ENCODE results near the gene CCDC3.
"Not testable (repeated sequence)": the region's sequence is repeated elsewhere in the genome, so short reads cannot be mapped to it uniquely, and the experiment has no call there.

CCDC3 gene

GRCh38 chr10:13001887-13002212 lies 337 bp upstream of the CCDC3 start:
- DNase-seq (ENCODE audit: low read depth in 2 of 2, low spot score in 1 of 2) = no peak

- DNase-seq (ENCODE audit: low read depth in 2 of 2, low spot score in 1 of 2) = no peak
Measured at GRCh38 chr10:13000431-13000830, 1.1 kb downstream of the CCDC3 start.

GRCh38 chr10:12999849-13000248 lies 1.7 kb downstream of the CCDC3 start:
- DNase-seq (ENCODE audit: low read depth in 2 of 2, low spot score in 1 of 2) = no peak

DNA sequence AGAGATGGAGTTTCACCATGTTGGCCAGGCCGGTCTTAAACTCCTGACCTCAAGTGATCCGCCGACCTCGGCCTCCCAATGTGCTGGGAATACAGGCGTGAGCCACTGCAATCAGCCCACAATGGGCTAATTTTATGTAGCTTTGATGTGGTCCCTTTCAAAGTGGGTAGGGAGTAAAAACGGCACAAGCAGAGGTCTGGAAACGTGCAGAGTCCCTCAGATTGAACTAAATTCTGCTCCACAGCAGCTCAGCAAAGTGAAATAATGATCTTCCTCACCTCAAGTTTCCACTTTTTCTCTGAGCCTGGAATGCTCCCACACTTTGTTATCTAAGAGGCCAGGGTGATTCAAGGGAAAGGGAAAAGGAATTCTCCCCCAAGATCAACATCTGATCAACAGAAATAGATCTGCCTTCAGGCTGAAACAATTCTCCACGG lies 6.1 kb downstream of the CCDC3 start:
- DNase-seq (ENCODE audit: low read depth in 2 of 2, low spot score in 1 of 2) = no peak

GRCh38 chr10:12993595-12993994 lies 7.9 kb downstream of the CCDC3 start:
- DNase-seq (ENCODE audit: low read depth in 2 of 2, low spot score in 1 of 2) = no peak

- no peak for DNase-seq (ENCODE audit: low read depth in 2 of 2, low spot score in 1 of 2)
Measured at GRCh38 chr10:12985347-12985746, 16.2 kb downstream of the CCDC3 start.

DNA sequence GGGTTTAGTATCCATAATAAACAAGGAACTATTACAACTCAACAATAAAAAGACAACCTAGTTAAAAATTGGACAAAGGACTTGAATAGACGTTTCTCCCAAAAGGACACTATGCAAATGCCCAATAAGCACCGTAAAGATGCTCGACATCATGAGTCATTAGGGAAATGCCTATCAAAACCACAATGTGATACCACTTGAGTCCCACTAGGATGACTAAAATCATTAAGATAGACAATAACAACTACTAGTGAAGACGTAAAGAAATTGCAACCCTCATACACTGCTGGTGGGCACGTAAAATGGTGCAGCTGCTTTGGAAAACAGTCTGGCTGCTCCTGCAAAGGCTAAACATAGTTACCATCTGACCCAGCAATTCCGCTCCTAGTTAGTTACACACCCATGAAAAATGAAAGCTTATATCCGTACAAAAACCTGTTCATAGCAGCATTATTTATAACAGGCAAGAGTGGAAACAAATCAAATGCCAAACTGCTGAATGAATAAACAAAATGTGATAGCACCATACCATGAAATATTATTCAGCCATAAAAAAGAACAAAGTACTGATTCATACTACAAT lies 17.3 kb downstream of the CCDC3 start:
- DNase-seq (ENCODE audit: low read depth in 2 of 2, low spot score in 1 of 2) = no peak

DNA sequence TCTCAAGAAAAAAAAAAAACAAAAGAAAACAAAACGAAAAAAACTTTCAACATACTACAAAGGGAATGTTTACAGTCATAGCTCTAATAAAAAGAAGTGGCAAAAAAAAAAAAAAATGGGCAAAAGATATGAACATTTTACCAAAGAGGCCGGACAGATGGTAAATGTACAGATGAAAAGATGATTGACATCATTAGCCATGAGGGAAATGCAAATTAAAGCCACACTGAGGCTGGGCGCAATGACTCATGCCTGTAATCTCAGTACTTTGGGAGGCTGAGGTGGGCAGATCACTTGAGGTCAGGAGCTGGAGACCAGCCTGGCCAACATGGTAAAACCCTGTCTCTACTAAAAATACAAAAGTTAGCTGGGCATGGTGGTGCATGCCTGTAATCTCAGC lies 17.9 kb downstream of the CCDC3 start:
- not testable (repeated sequence) for DNase-seq (ENCODE audit: low read depth in 2 of 2, low spot score in 1 of 2)

DNA sequence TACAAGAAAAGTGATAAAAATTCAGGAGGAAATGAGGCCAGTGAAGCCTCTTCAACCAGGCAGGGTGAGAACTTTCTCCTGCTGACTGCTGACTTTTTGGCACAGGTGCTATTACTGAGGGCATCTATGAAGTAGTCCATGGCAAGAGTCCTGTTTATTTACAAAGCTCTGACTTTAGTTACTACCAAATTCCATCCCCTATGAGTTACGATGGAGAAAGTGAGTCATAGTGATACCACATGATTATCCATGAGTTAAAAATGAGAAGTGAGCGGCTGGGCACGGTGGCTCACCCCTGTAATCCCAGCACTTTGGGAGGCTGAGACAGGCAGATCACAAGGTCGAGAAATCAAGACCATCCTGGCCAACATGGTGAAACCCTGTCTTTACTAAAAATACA lies 19.9 kb downstream of the CCDC3 start:
- DNase-seq (ENCODE audit: low read depth in 2 of 2, low spot score in 1 of 2) = no peak

- no peak for DNase-seq (ENCODE audit: low read depth in 2 of 2, low spot score in 1 of 2)
Measured at GRCh38 chr10:12980713-12981306, 20.7 kb downstream of the CCDC3 start.

GRCh38 chr10:12980102-12980661 lies 21.3 kb downstream of the CCDC3 start:
- no peak for DNase-seq (ENCODE audit: low read depth in 2 of 2, low spot score in 1 of 2)

DNA sequence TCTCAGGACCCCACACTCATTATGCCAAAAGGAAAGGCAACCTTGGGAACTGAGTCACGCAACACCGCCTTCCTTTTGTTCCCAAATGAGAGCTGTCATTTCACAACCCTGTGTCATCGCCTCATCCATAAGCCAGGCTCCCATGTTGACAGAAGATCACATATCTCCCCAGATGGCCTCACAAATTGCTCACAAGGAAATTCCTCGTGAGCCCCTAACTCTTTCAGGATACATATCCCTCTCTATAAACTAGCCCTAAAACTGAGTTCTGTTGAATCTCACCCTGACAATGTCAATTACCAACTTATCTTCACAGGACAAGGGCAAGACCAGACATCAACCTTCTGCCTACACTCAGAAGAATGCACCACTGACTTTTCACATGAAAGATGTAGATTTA lies 22.6 kb downstream of the CCDC3 start:
- DNase-seq (ENCODE audit: low read depth in 2 of 2, low spot score in 1 of 2) = no peak

GRCh38 chr10:12975906-12976305 lies 25.6 kb downstream of the CCDC3 start:
- DNase-seq (ENCODE audit: low read depth in 2 of 2, low spot score in 1 of 2) = no peak

DNA sequence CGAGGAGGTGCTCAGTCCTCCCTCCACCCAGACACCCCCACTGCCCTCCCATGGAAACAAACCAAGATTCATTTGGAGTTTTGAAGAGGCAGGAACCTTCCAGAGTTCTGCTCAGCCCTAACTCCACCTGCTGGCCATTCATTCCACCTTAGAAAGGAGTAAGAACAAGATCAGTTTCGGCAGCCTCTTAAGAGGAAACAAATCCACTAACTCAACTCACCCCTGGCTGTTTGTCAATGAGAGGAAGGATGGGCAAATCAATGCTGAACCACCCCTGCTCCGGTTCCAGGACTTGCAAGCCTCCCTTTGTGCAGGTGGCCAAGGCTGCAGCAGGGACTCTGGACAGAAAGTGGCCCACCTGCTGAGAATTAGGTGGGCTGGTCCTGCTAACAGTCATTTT lies 26.2 kb downstream of the CCDC3 start:
- DNase-seq (ENCODE audit: low read depth in 2 of 2, low spot score in 1 of 2) = no peak

GRCh38 chr10:12974491-12975199 lies 26.9 kb downstream of the CCDC3 start:
- no peak for DNase-seq (ENCODE audit: low read depth in 2 of 2, low spot score in 1 of 2)

DNA sequence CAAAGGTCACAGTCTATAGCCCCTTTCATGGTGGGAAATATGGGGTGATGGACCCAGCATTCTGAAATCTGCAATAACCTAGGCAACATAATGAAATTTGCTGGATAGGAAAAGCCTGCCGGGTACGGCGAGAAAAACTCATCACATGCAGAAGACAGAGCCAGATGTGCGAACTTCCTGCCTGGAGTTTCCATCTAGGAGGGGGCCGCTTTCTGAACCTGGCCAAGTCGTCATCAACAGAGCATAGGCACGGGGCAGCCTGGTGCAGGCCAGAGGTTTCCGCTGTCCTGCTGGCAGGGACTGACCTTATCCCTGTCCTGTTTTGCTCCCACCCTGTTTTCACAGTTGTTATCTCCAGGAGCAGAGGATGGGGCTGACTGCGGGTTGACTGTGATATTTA lies 27.4 kb downstream of the CCDC3 start:
- DNase-seq (ENCODE audit: low read depth in 2 of 2, low spot score in 1 of 2) = no peak

DNA sequence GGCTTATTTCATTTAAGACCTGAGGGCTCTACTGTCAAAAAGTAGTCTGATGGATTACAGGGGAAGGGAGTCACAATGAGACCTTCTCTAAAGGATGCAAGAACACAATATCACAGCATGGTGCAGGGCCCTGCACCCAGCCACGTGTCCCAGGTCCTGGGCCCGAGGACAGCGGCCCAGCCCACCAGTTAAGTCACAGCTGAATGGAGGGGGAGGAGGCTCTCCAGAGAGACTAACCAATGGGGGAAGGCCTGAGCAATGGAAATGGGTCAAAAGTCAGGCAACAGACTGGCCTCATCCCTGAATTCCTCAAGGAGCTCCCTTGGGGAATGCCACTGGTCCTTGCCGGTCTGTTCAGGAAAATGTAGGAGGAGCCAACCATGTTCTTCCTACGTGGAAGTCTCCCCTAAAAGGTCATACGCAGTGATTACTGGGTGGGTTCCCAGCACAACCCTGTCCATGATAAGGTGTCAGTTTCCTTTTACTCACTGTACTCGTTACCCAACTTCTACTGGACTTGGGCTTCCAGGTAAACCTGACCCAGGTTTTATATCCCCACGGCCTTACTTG lies 28.3 kb downstream of the CCDC3 start:
- DNase-seq (ENCODE audit: low read depth in 2 of 2, low spot score in 1 of 2) = no peak

DNA sequence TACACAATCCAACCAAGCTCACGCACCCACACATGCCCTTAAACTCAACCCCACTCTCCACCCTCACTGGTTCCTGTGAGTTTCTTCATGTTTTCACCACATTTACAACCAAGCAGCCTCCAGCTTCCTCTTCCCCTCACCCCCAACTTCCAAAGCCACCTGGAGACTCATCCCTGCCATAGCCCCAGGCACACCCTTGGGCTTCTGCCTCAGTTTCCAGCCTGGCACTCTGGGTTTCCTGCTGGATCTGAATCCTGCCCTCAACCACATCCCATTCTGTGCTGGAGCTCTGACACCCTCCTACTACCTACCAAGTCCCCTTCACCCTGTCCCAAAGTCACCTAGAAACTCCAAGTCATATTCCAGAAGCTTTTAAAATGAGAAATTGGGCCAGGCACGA lies 29.4 kb downstream of the CCDC3 start:
- no peak for DNase-seq (ENCODE audit: low read depth in 2 of 2, low spot score in 1 of 2)

GRCh38 chr10:12971001-12971788 lies 30.3 kb downstream of the CCDC3 start:
- no peak for DNase-seq (ENCODE audit: low read depth in 2 of 2, low spot score in 1 of 2)

GRCh38 chr10:12969951-12970350 lies 31.6 kb downstream of the CCDC3 start:
- no peak for DNase-seq (ENCODE audit: low read depth in 2 of 2, low spot score in 1 of 2)

DNA sequence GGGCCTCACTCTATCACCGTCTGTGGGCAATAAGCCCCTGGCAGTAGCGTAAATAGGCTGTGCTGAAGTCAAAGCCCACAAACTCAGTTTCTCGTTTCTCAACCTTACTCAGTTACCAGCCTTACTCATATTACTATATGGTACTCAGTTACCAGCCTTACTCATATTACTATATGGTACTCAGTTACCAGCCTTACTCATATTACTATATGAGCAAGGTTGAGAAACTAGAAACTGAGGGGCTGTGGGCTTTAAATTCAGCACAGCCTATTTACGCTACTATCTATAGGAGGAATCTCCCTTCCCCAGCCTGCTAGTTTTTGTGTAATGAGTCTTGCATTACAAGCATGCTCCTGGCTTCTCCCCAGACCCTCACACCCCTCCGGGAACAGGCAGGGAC lies 35.4 kb downstream of the CCDC3 start:
- no peak for DNase-seq (ENCODE audit: low read depth in 2 of 2, low spot score in 1 of 2)
